ENCODE data around the gene CTNND2.

Gene CTNND2

DNA sequence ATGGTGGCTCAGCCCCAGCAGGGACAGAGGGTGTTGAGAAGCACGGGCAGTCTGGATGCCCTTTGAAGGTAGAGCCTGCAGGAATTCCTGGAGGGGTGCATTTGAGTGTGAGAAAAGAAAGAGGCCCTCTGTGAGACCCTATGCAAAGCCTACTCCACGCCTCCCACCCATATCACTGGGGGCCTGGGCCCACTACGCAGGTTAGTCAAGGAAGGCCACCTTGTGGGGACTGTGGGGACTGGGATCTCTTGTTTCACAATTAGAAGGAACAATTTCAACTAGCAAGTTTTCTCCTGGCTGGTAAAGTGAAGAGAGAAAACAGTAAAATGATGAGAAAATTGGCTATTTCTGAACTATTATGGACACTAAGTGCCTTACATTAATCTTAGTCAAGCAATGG, 657.0 kb downstream of the CTNND2 start:
- DNase-seq (ENCODE audit: insufficient read length, low spot score) (no peak), FAIRE-seq (no peak)
- TF ChIP-seq POLR2A (IDR thresholded peaks at IDR 0.05; ENCODE audit: low read depth, low read length) = no peak

- TF ChIP-seq POLR2A (IDR thresholded peaks at IDR 0.05; ENCODE audit: low read depth, low read length) = no peak
- FAIRE-seq (no peak), DNase-seq (ENCODE audit: insufficient read length, low spot score) (no peak)
These were observed 663.7 kb downstream of the CTNND2 start for GRCh38 chr5:11240293-11241190.

DNA sequence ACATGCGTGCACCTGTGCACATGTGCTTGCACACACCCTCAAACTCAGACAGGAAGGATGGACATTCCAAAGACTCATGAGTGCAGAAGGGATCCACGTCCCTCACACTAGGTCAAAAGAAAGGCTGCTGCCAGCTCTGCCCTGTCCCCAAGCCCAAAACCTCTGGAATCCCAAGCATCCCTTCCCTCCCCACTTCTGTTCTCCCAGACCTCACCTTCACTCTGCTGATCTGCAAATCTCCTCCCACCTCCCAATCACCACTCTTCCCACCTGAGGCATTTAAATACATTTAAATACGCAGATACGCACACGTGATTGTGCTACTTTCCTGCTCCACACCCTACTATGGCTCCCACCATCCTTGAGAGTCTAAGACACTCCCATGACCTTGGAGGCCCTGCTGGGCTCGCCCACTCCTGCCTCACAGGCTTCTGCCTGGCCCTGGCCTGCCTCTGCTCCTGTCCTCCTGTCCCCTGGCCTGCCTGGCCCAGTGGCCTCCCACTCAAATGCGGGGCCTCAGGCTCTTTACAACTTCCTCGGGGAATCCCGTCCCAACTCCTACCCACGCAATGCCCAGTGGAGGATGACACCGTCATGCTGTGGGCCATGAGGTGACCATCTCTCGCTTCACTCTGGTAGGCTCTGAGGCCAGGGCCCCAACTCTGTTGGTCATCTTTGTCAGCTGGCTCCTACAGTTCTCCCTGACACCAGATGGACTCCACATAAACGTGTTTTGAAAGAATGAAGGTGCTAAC, 664.8 kb downstream of the CTNND2 start:
- TF ChIP-seq POLR2A (IDR thresholded peaks at IDR 0.05; ENCODE audit: low read depth, low read length) = no peak
- FAIRE-seq (no peak), DNase-seq (ENCODE audit: insufficient read length, low spot score) (no peak)

DNA sequence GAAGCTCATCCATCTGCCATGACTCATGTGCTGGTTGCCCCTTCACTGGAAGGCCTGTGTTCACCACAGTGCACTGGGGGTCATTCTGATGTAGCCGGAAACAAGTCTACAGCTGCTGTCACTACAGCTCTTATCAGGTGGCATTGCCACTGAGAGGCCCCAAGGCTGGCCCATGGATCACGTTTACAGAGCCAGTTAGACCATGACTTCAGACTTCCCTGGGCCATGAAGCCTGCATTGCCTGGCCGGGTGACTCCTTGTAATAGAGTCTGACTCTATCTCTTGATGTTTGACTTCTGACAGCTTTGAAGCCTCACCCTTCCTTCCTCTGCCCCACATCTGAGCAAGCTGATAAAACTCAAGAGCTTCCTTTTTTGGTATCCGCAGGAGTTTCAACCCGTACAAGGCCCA, 669.7 kb downstream of the CTNND2 start:
- DNase-seq (ENCODE audit: insufficient read length, low spot score) = no peak
- no peak for FAIRE-seq
- TF ChIP-seq POLR2A (IDR thresholded peaks at IDR 0.05; ENCODE audit: low read depth, low read length) = no peak

DNA sequence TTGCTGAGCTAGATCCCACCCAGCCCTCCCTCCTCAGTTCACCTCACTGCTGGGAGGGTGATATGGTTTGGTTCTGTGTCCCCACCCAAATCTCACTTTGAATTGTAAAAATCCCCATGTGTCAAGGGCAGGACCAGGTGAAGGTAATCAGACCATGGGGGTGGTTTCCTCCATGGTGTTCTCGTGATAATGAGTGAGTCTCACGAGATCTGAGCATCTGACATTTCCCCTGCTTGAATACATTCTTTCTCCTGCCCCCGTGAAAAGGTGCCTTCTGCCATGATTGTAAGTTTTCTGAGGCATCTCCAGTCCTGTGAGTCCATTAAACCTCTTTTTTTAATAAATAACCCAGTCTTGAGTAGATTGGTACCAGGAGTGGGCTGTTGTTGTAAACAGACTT, 673.4 kb downstream of the CTNND2 start:
- no peak for TF ChIP-seq POLR2A (IDR thresholded peaks at IDR 0.05; ENCODE audit: low read depth, low read length)
- FAIRE-seq (no peak), DNase-seq (ENCODE audit: insufficient read length, low spot score) (no peak)

DNA sequence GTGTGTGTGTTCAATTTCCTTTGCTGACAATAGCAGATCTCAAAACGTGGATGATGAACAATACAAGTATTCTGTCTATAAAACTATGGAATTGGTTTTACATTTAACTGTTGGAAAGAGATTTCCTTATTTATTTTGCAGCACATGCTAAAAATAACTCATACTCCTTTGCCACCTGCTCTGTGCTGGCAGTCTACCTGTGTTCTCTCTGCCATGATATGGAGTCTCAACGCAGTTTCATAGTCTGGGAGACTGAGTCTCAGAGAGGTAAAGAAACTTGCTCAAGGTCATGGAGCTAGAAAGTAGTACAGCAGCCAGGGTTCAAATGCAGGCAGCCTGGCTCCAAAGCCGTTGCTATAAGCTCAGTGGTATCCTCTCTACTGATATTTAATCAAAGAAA, 677.2 kb downstream of the CTNND2 start:
- FAIRE-seq (no peak), DNase-seq (ENCODE audit: insufficient read length, low spot score) (no peak)
- TF ChIP-seq POLR2A (IDR thresholded peaks at IDR 0.05; ENCODE audit: low read depth, low read length) = no peak

GRCh38 chr5:11224436-11225187, 679.6 kb downstream of the CTNND2 start:
- FAIRE-seq (no peak), DNase-seq (ENCODE audit: insufficient read length, low spot score) (no peak)
- TF ChIP-seq POLR2A (IDR thresholded peaks at IDR 0.05; ENCODE audit: low read depth, low read length) = no peak

GRCh38 chr5:11222169-11222568, 682.1 kb downstream of the CTNND2 start:
- DNase-seq (ENCODE audit: insufficient read length, low spot score) = no peak
- no peak for TF ChIP-seq POLR2A (IDR thresholded peaks at IDR 0.05; ENCODE audit: low read depth, low read length)
- no peak for FAIRE-seq

- TF ChIP-seq POLR2A (IDR thresholded peaks at IDR 0.05; ENCODE audit: low read depth, low read length) = no peak
- no peak for DNase-seq (ENCODE audit: insufficient read length, low spot score)
- FAIRE-seq = no peak
These were observed 689.2 kb downstream of the CTNND2 start for GRCh38 chr5:11214864-11215644.

DNA sequence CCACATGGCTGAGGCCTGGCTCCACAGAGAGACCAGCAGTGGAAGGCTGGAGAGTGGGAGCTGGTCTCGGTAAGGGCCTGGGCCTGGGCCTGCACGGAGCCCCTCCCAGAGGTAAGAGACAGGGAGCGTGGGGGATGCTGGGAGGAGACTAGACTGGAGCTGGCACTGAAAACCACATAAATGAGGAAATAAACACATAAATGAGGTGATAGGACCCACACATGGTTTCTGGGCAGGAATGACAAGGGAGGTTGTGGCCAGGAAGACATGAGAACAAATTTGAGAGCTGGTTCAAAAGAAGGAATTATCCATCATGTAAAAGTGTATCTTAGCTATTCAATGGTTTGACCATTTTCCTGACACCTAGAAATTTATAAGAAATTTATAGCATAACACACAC, 691.5 kb downstream of the CTNND2 start:
- no peak for DNase-seq (ENCODE audit: insufficient read length, low spot score)
- no peak for TF ChIP-seq POLR2A (IDR thresholded peaks at IDR 0.05; ENCODE audit: low read depth, low read length)
- FAIRE-seq = no peak

DNA sequence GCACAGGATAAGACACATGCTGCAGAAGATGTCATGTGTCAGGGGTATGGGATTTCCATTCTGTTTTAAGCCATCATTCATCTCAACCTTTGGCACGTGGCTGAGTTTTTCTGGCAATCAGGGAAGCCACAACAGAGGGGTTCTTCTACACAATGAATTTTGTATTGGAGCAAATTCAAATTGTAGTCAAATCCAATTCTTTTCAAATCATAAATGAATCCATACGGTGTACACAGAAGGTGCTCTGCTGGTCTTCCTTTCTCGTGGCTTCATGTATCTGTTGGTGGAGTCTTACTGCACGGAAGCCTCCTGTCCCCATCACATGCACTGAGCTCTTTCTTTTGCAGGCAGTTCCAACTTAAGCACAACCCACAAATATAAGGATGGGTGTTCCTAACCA, 706.5 kb downstream of the CTNND2 start:
- no peak for TF ChIP-seq POLR2A (IDR thresholded peaks at IDR 0.05; ENCODE audit: low read depth, low read length)
- DNase-seq (ENCODE audit: insufficient read length, low spot score) (no peak), FAIRE-seq (no peak)

DNA sequence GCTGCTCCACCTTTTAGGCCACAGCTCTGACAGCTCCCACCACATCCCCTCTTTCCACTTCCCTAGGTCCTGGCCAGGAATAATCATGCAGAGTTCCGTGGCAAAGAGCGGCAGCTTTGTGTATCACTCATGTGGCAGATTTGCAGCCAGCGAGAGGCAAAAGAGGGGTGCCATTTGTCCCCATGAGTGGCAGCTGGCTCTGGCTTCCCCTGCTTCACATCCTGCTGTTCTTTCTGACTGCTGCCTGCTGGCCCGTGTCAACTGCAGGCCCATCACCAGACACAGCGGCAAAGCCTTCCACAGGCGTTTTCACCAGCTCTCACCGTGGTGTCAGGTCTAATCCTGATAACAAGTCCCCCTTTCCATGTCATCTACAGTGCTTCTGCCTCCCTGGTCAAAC, 712.6 kb downstream of the CTNND2 start:
- no peak for FAIRE-seq
- TF ChIP-seq POLR2A (IDR thresholded peaks at IDR 0.05; ENCODE audit: low read depth, low read length) = no peak
- DNase-seq (ENCODE audit: insufficient read length, low spot score) = no peak

GRCh38 chr5:11182441-11183080, 721.7 kb downstream of the CTNND2 start:
- FAIRE-seq = no peak
- peak; percentile 23 for DNase-seq (ENCODE audit: insufficient read length, low spot score)
- no peak for TF ChIP-seq POLR2A (IDR thresholded peaks at IDR 0.05; ENCODE audit: low read depth, low read length)

Measured in H54 (cell line).